ENCODE data around the gene ZYX. TPM values are rescaled to one million over a fixed set of nuclear protein-coding genes. Genes with fewer than 3 reads are reported as not detected.

ZYX gene
- total RNA-seq, 1 donor from 2014 or later = 61.7 TPM

DNA sequence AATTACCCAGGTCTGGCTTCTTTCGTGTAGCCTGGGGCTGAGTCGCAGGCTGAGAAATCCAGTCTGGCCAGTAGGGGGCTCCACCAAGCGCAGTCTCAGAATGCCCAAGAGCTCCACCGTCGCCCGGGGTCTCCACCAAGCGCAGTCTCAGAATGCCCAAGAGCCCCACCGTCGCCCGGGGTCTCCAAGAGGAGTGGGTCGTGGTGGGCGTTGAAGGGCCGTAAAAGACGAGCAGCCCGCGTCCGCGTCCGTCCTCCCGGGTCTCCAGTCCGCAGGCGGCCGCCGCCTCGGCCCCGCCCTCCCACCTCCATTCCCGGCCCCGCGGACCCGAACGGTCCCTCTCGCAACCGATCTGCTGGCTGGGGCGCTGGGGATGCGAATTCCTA, 892 bp upstream of the ZYX start:
- TF ChIP-seq, protein P1, sequence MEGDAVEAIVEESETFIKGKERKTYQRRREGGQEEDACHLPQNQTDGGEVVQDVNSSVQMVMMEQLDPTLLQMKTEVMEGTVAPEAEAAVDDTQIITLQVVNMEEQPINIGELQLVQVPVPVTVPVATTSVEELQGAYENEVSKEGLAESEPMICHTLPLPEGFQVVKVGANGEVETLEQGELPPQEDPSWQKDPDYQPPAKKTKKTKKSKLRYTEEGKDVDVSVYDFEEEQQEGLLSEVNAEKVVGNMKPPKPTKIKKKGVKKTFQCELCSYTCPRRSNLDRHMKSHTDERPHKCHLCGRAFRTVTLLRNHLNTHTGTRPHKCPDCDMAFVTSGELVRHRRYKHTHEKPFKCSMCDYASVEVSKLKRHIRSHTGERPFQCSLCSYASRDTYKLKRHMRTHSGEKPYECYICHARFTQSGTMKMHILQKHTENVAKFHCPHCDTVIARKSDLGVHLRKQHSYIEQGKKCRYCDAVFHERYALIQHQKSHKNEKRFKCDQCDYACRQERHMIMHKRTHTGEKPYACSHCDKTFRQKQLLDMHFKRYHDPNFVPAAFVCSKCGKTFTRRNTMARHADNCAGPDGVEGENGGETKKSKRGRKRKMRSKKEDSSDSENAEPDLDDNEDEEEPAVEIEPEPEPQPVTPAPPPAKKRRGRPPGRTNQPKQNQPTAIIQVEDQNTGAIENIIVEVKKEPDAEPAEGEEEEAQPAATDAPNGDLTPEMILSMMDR (conservative IDR thresholded peaks at IDR 0.05) = peak; percentile 94
- peaks cover 18% of the 10 kb centered on the region for H3K4me1 Mint-ChIP-seq
- no peaks in the 10 kb centered on the region for H3K27me3 Mint-ChIP-seq (ENCODE audit: low read depth)
- no peaks in the 10 kb centered on the region for H3K9me3 Mint-ChIP-seq
- peak overlapping the region; percentile 91 for H3K4me3 Mint-ChIP-seq
- no peaks in the 10 kb centered on the region for H3K36me3 Mint-ChIP-seq (ENCODE audit: low read depth)
- DNase-seq (ENCODE audit: low read depth, low spot score) = peak; percentile 95
- H3K27ac Mint-ChIP-seq (ENCODE audit: unreplicated experiment) = no peak overlapping the region

GRCh38 chr7:143381427-143382125, 431 bp downstream of the ZYX start:
- Mint-ChIP-seq H3K27ac (ENCODE audit: unreplicated experiment) (no peak overlapping the region), H3K4me3 (no peak overlapping the region), H3K36me3 (ENCODE audit: low read depth) (no peaks in the 10 kb centered on the region), H3K4me1 (peaks cover 18% of the 10 kb centered on the region), H3K27me3 (ENCODE audit: low read depth) (no peaks in the 10 kb centered on the region), H3K9me3 (no peaks in the 10 kb centered on the region)
- peak; percentile 26 for DNase-seq (ENCODE audit: low read depth, low spot score)
- TF ChIP-seq, protein P1 (conservative IDR thresholded peaks at IDR 0.05) = no peak

GRCh38 chr7:143382126-143382790, 1.1 kb downstream of the ZYX start:
- no peak for DNase-seq (ENCODE audit: low read depth, low spot score)

DNA sequence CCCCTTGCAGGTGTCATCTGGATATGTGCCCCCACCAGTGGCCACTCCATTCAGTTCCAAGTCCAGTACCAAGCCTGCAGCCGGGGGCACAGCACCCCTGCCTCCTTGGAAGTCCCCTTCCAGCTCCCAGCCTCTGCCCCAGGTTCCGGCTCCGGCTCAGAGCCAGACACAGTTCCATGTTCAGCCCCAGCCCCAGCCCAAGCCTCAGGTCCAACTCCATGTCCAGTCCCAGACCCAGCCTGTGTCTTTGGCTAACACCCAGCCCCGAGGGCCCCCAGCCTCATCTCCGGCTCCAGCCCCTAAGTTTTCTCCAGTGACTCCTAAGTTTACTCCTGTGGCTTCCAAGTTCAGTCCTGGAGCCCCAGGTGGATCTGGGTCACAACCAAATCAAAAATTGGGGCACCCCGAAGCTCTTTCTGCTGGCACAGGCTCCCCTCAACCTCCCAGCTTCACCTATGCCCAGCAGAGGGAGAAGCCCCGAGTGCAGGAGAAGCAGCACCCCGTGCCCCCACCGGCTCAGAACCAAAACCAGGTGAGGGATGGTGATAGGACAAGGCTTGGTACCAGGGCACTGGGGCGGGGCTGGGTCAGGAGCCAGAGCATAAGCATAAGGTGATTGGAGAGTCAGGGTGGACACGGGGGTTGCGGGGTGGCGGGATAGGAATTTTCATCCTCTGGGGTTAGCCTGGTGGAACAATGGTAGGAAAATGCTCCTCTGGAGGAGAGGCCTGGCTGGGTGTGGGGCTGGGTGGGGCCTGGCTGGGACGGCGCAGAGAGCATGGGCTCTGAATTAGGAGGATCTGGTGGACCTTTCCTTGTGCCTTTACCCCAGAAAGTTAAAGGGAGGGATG, 1.9 kb downstream of the ZYX start:
- no peak for DNase-seq (ENCODE audit: low read depth, low spot score)
- Mint-ChIP-seq H3K36me3 (ENCODE audit: low read depth) (no peaks in the 10 kb centered on the region), H3K27me3 (ENCODE audit: low read depth) (no peaks in the 10 kb centered on the region), H3K27ac (ENCODE audit: unreplicated experiment) (no peak overlapping the region), H3K4me1 (peaks cover 15% of the 10 kb centered on the region), H3K4me3 (no peak overlapping the region), H3K9me3 (no peaks in the 10 kb centered on the region)
- TF ChIP-seq, protein P1 (conservative IDR thresholded peaks at IDR 0.05) = no peak

More at GRCh38 chr7:143382126-143382790, 1.1 kb downstream of the ZYX start:
- H3K27me3 Mint-ChIP-seq (ENCODE audit: low read depth) = no peaks in the 10 kb centered on the region
- no peaks in the 10 kb centered on the region for H3K36me3 Mint-ChIP-seq (ENCODE audit: low read depth)
- peaks cover 16% of the 10 kb centered on the region for H3K4me1 Mint-ChIP-seq
- TF ChIP-seq, protein P1 (conservative IDR thresholded peaks at IDR 0.05) = no peak
- no peak overlapping the region for H3K4me3 Mint-ChIP-seq
- H3K27ac Mint-ChIP-seq (ENCODE audit: unreplicated experiment) = no peak overlapping the region
- H3K9me3 Mint-ChIP-seq = no peaks in the 10 kb centered on the region

DNA sequence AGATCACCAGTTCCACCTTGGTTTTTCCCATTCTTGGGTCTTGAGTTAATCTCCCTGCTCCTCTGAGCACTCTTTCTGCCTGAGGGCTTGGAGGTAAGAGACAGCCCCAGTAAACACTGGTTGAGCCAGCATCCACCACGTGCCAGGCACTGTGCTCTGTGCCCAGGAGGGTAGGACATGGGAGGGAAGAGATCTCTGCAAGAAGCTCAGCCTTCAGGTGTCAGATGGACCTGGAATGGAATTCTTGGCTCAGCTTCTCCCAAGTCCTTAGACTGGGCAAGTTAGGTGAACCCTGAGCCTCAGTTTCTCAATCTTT, 2.5 kb downstream of the ZYX start:
- Mint-ChIP-seq H3K4me1 (peaks cover 15% of the 10 kb centered on the region), H3K27me3 (ENCODE audit: low read depth) (no peaks in the 10 kb centered on the region), H3K9me3 (no peaks in the 10 kb centered on the region), H3K4me3 (no peak overlapping the region), H3K27ac (ENCODE audit: unreplicated experiment) (no peak overlapping the region), H3K36me3 (ENCODE audit: low read depth) (no peaks in the 10 kb centered on the region)
- TF ChIP-seq, protein P1 (conservative IDR thresholded peaks at IDR 0.05) = no peak
- DNase-seq (ENCODE audit: low read depth, low spot score) = no peak

All from neural crest cell (in vitro differentiated cells).